DMS79 treated with DMSO at 0.1 percent for 48 hours (cell line): ENCODE data around the gene LTBP1.

Experiments
- DNase-seq: peaks from one replicate; lab custom pipeline; 2025; lab: John Stamatoyannopoulos, UW

LTBP1 gene

GRCh38 chr2:33115196-33115595 is 168.4 kb downstream of the LTBP1 start:
- no peak for DNase-seq

GRCh38 chr2:33115728-33116127 is 169.0 kb downstream of the LTBP1 start:
- DNase-seq, result no peak

GRCh38 chr2:33116799-33117198 is 170.0 kb downstream of the LTBP1 start:
- no peak for DNase-seq

- DNase-seq, result no peak
Measured at GRCh38 chr2:33118651-33119050, 171.9 kb downstream of the LTBP1 start.

GRCh38 chr2:33121416-33121815 is 174.7 kb downstream of the LTBP1 start:
- no peak for DNase-seq

- DNase-seq, result no peak
Measured at GRCh38 chr2:33121925-33122324, 175.2 kb downstream of the LTBP1 start.

- DNase-seq, result no peak
Measured at GRCh38 chr2:33122726-33123125, 176.0 kb downstream of the LTBP1 start.

GRCh38 chr2:33123216-33123615 is 176.5 kb downstream of the LTBP1 start:
- no peak for DNase-seq

- DNase-seq, result no peak
Measured at GRCh38 chr2:33126552-33126951, 179.8 kb downstream of the LTBP1 start.

- no peak for DNase-seq
Measured at GRCh38 chr2:33126958-33127357, 180.2 kb downstream of the LTBP1 start.

GRCh38 chr2:33129263-33130053 is 182.7 kb downstream of the LTBP1 start:
- DNase-seq, result no peak

GRCh38 chr2:33130054-33130447 is 183.3 kb downstream of the LTBP1 start:
- DNase-seq, result no peak

GRCh38 chr2:33130544-33130943 is 183.8 kb downstream of the LTBP1 start:
- no peak for DNase-seq

GRCh38 chr2:33131111-33131510 is 184.4 kb downstream of the LTBP1 start:
- no peak for DNase-seq

GRCh38 chr2:33131749-33132148 is 185.0 kb downstream of the LTBP1 start:
- no peak for DNase-seq

GRCh38 chr2:33133454-33133952 is 186.8 kb downstream of the LTBP1 start:
- DNase-seq, result no peak

- DNase-seq, result peak; percentile 98
Measured at GRCh38 chr2:33134086-33134771, 187.5 kb downstream of the LTBP1 start.

- DNase-seq, result peak; percentile 18
Measured at GRCh38 chr2:33134791-33135560, 188.2 kb downstream of the LTBP1 start.

- DNase-seq, result no peak
Measured at GRCh38 chr2:33135645-33136044, 188.9 kb downstream of the LTBP1 start.

GRCh38 chr2:33136056-33136455 is 189.3 kb downstream of the LTBP1 start:
- DNase-seq, result no peak

- no peak for DNase-seq
Measured at GRCh38 chr2:33136566-33136965, 189.8 kb downstream of the LTBP1 start.

GRCh38 chr2:33137331-33137730 is 190.6 kb downstream of the LTBP1 start:
- no peak for DNase-seq

GRCh38 chr2:33139949-33140348 is 193.2 kb downstream of the LTBP1 start:
- DNase-seq, result no peak
